HepG2 (cell line): Measurements from ENCODE around the gene CSF1R. TPM values are rescaled to one million over a fixed set of nuclear protein-coding genes. Genes with fewer than 3 reads are reported as not detected.

Experiments
- ATAC-seq: fragments of 200-7000 bp; cut with Tn5 transposase; 3 replicates; pipeline ENCODE4 v1.9.1; 2020; ENCODE audit warnings: mild to moderate bottlenecking, moderate library complexity
- BruUV-seq: library from RNA; stranded (reverse); fragments of 400-500 nt; replicated peaks from 2 replicates; lab custom pipeline; 2021; lab: Mats Ljungman, UMichigan
- CTCF ChIA-PET: fragments of 300-600 bp; formaldehyde crosslinking; extraction: SDS; loops from one replicate; lab custom pipeline; 2021; ENCODE audit warnings: low total read pairs, inconsistent platforms, low intra/inter-chr PET ratio; lab: Yijun Ruan, JAX
- POLR2A ChIA-PET: fragments of 350-600 bp; sonication (Branson Sonifier 250); formaldehyde crosslinking; loops from one replicate; lab custom pipeline; 2020; ENCODE audit warnings: antibody characterized with exemption, inconsistent platforms; lab: Yijun Ruan, JAX
- DNase-seq: peaks from one replicate; pipeline ENCODE4 v3.0.0-alpha.2; 2015; ENCODE audit warnings: low spot score
- FAIRE-seq: peaks from 3 replicates; lab custom pipeline; 2011; peaks lifted over from hg19 to GRCh38; lab: Jason Lieb, UNC
- H2AFZ ChIP-seq: one replicate; pipeline ENCODE4 v1.6.1; 2011; ENCODE audit warnings: low read length, inconsistent platforms
- H3K27ac ChIP-seq: fragments of 300-600 bp; 3 replicates; pipeline ENCODE4 v1.8.0; 2011; ENCODE audit warnings: mixed run types, mild to moderate bottlenecking, mixed read lengths, low read length, inconsistent platforms; ENCODE audit not compliant: insufficient read depth; ENCODE audit errors: extremely low read length
- H3K27me3 ChIP-seq, 2 experiments: fragments of 200-600 bp in 1 of 2; 2 replicates in 1 of 2; 3 replicates in 1 of 2; pipeline versions ENCODE4 v1.6.0 to v1.8.0; 2011; ENCODE audit warnings: low read length in 2 of 2, mild to moderate bottlenecking in 2 of 2, moderate library complexity in 2 of 2, inconsistent platforms in 1 of 2; ENCODE audit not compliant: insufficient read depth in 2 of 2, control insufficient read depth in 1 of 2
- H3K36me3 ChIP-seq, 2 experiments: fragments of 200-600 bp in 1 of 2; replicated peaks in 1 of 2; 2 replicates in 1 of 2; 3 replicates in 1 of 2; pipeline versions ENCODE4 v1.5.1 to v1.8.0; 2011; ENCODE audit warnings: low read length in 2 of 2, inconsistent platforms in 1 of 2; ENCODE audit not compliant: insufficient read depth in 2 of 2, control insufficient read depth in 1 of 2
- H3K4me1 ChIP-seq: 2 replicates; pipeline ENCODE4 v1.5.1; 2012; ENCODE audit warnings: low read length, inconsistent platforms; ENCODE audit not compliant: insufficient read depth
- H3K4me2 ChIP-seq: 2 replicates; pipeline ENCODE4 v1.6.0; 2011; ENCODE audit warnings: low read depth, low read length, inconsistent platforms
- H3K4me3 ChIP-seq, 3 experiments: fragments of 200-600 bp in 1 of 3; sonication (generic), shearing (Covaris generic) in 1 of 3; replicated peaks in 1 of 3; 2 replicates each; pipeline ENCODE4 v1.5.1; 2011 to 2016; ENCODE audit warnings: low read length in 3 of 3, inconsistent platforms in 2 of 3, low read depth in 2 of 3, mild to moderate bottlenecking in 2 of 3, control low read depth in 1 of 3, mixed read lengths in 1 of 3; ENCODE audit not compliant: insufficient read depth in 1 of 3
- H3K79me2 ChIP-seq: one replicate; pipeline ENCODE4 v1.6.1; 2011; ENCODE audit warnings: low read length, inconsistent platforms; ENCODE audit not compliant: insufficient read depth
- H3K9ac ChIP-seq: 2 replicates; pipeline ENCODE4 v1.6.0; 2011; ENCODE audit warnings: mild to moderate bottlenecking, low read depth, low read length, inconsistent platforms; ENCODE audit not compliant: insufficient read depth
- H3K9me3 ChIP-seq: 2 replicates; pipeline ENCODE4 v1.5.1; 2012; ENCODE audit warnings: mild to moderate bottlenecking, low read length
- H4K20me1 ChIP-seq: 2 replicates; pipeline ENCODE4 v1.6.0; 2011; ENCODE audit warnings: inconsistent platforms, mild to moderate bottlenecking, low read length, moderate library complexity; ENCODE audit not compliant: insufficient read depth
- CREB1 ChIP-seq, 2 experiments: fragments of 450-650 bp in 1 of 2; IDR thresholded peaks; 2 replicates each; pipeline ENCODE4 v1.6.1; 2016 to 2017; ENCODE audit warnings: control low read depth in 1 of 2, mild to moderate bottlenecking in 1 of 2, missing compliant biosample characterization in 1 of 2, missing genetic modification characterization in 1 of 2
- EED ChIP-seq: sonication (generic); formaldehyde crosslinking; IDR thresholded peaks from 2 replicates; pipeline ENCODE4 v1.5.0; 2020; ENCODE audit warnings: mild to moderate bottlenecking, missing genetic modification reagents
- EZH2 ChIP-seq: conservative IDR thresholded peaks from 2 replicates; pipeline ENCODE4 v1.6.1; 2012; ENCODE audit warnings: mild to moderate bottlenecking, low read depth, low read length, moderate library complexity
- FIP1L1 ChIP-seq: fragments of 200-400 bp; formaldehyde crosslinking; IDR thresholded peaks from 2 replicates; pipeline ENCODE4 v1.6.1; 2018; ENCODE audit warnings: low read depth, mild to moderate bottlenecking, low read length, moderate library complexity, borderline replicate concordance; ENCODE audit not compliant: insufficient read depth
- GTF3A ChIP-seq: sonication (generic); formaldehyde crosslinking; conservative IDR thresholded peaks from 2 replicates; pipeline ENCODE4 v1.4.0; 2020; ENCODE audit warnings: mild to moderate bottlenecking, missing genetic modification reagents
- HHEX ChIP-seq: IDR thresholded peaks from 2 replicates; pipeline ENCODE4 v1.6.1; 2016; ENCODE audit warnings: control low read depth
- MTERF4 ChIP-seq: sonication (generic); formaldehyde crosslinking; IDR thresholded peaks from 2 replicates; pipeline ENCODE4 v1.8.0; 2023; ENCODE audit warnings: mild to moderate bottlenecking, missing genetic modification reagents
- MYC ChIP-seq: sonication (generic); formaldehyde crosslinking; IDR thresholded peaks from 2 replicates; pipeline ENCODE4 v1.9.0; 2021; ENCODE audit warnings: missing genetic modification reagents, borderline replicate concordance
- MYNN ChIP-seq: sonication (generic); formaldehyde crosslinking; IDR thresholded peaks from 2 replicates; pipeline ENCODE4 v1.4.0; 2020; ENCODE audit warnings: mild to moderate bottlenecking, low read depth, missing genetic modification reagents
- SYNCRIP ChIP-seq: fragments of 200-400 bp; formaldehyde crosslinking; IDR thresholded peaks from 2 replicates; pipeline ENCODE4 v1.6.1; 2018; ENCODE audit warnings: mild to moderate bottlenecking, low read depth, low read length; ENCODE audit not compliant: insufficient read depth
- TCF12 ChIP-seq, 2 experiments: fragments of 450-650 bp in 1 of 2; sonication (generic) in 1 of 2; formaldehyde crosslinking in 1 of 2; IDR thresholded peaks; 2 replicates each; pipeline versions ENCODE4 v1.6.1 to v1.8.0; 2017 to 2022; ENCODE audit warnings: antibody characterized with exemption in 1 of 2, mild to moderate bottlenecking in 1 of 2, missing genetic modification reagents in 1 of 2, moderate library complexity in 1 of 2
- TIGD3 ChIP-seq: sonication (generic); formaldehyde crosslinking; IDR thresholded peaks from 2 replicates; pipeline ENCODE4 v1.5.1; 2020; ENCODE audit warnings: mild to moderate bottlenecking, missing genetic modification reagents, borderline replicate concordance
- ZFP62 ChIP-seq: sonication (generic); formaldehyde crosslinking; IDR thresholded peaks from 2 replicates; pipeline ENCODE4 v1.4.0; 2020; ENCODE audit warnings: missing genetic modification reagents
- ZNF496 ChIP-seq: sonication (generic); formaldehyde crosslinking; IDR thresholded peaks from 2 replicates; pipeline ENCODE4 v1.8.1; 2023; ENCODE audit warnings: mild to moderate bottlenecking, moderate library complexity, missing genetic modification reagents; ENCODE audit not compliant: insufficient replicate concordance
- ZNF660 ChIP-seq: sonication (generic); formaldehyde crosslinking; IDR thresholded peaks from 2 replicates; pipeline ENCODE4 v1.5.1; 2020; ENCODE audit warnings: mild to moderate bottlenecking, low read depth, missing genetic modification reagents, borderline replicate concordance
- ZNF792 ChIP-seq: IDR thresholded peaks from 2 replicates; pipeline ENCODE4 v1.6.1; 2016
- ZNF816 ChIP-seq: sonication (generic); formaldehyde crosslinking; IDR thresholded peaks from 2 replicates; pipeline ENCODE4 v1.8.0; 2022; ENCODE audit warnings: missing genetic modification reagents, mild to moderate bottlenecking, borderline replicate concordance
- WGBS: methylation state at CpG from one replicate; pipeline ENCODE4 v1.1.6; 2017; ENCODE audit warnings: low lambda C conversion rate; 5-methylcytosine and 5-hydroxymethylcytosine counted together
- in situ Hi-C: cut with HindIII; loops from 2 replicates; pipeline ENCODE4 v1.10.0; 2017; ENCODE audit warnings: low pct_unique_long_range_greater_than_20kb; ENCODE audit not compliant: extremely low pct_ligation_motif_present
- intact Hi-C: fragments of 100-400 bp; cut with micrococcal nuclease; formaldehyde crosslinking; loops from one replicate; pipeline ENCODE4 v1.10.0; 2022; ENCODE audit not compliant: unreplicated experiment
- polyA plus RNA-seq, 8 experiments: library from polyadenylated mRNA; depleted of rRNA in 3 of 8; stranded (reverse) in 7 of 8; unstranded in 1 of 8; fragments of >200 nt; fragmentation: Illumina TruSeq in 4 of 8; extraction: Trizol in 4 of 8; gene quantifications; 2 replicates each; pipeline versions ENCODE4 v1.2.1 to v1.2.3, GENCODE V29; 2011 to 2016; ENCODE audit warnings: low read depth in 4 of 8, missing spikeins in 1 of 8, mixed read lengths in 1 of 8; ENCODE audit not compliant: insufficient read depth in 1 of 8
- total RNA-seq, 5 experiments: library from RNA; depleted of rRNA; stranded (reverse); fragments of >200 nt; fragmentation: Illumina TruSeq; extraction: Trizol; gene quantifications; 2 replicates each; pipeline ENCODE4 v1.2.3, GENCODE V29; 2016; ENCODE audit warnings: low read depth in 1 of 5
- TF ChIP-seq, protein P1 (sequence below): sonication (generic); formaldehyde crosslinking; IDR thresholded peaks from 2 replicates; pipeline ENCODE4 v1.4.0; 2020; ENCODE audit warnings: mild to moderate bottlenecking, missing genetic modification reagents

CSF1R gene
- total and polyA plus RNA-seq, 2 of the 13 experiments (the other 11 are each of a cell fraction or from before 2014, with no cell fraction given) = 0.01 TPM; not detected in 1

DNA sequence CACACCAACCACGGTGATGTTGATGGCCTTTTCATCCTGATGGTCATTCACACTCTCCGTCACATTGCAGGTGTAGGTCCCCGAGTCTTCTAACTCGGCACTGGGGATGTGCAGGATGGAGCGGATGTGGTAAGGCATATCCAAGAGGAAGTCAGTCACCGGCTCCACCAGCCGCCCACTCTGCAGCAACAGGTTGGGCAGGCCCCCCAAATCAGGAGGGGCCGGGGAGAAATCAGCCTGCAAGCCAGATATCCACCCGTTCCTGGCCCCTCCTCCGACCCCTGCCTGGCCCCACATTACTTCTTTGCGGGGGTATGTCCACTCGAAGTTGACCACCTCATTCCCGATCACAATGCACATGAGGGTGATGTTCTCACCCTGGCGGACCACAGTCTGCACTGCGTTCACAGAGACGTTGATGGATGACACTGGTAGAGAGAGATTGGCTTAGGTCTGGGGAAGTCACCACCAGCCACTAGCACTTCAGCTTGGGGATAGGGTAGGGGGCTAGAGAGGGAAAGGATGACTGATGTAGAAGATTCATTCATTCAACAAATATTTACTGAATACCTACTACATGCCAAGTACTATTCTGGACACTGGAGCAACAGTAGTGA lies 47.3 kb upstream of the CSF1R start (continued):
- TF ChIP-seq HHEX (CRISPR knock-in tag) = no peak
- no peak for TF ChIP-seq TCF12 (IDR thresholded peaks at IDR 0.05)
- no peak for TF ChIP-seq TCF12 (CRISPR knock-in tag; IDR thresholded peaks at IDR 0.05)

GRCh38 chr5:150132740-150133139 lies 46.4 kb upstream of the CSF1R start:
- ATAC-seq (no peak), DNase-seq (no peak), FAIRE-seq (no peak)
- H2AFZ ChIP-seq = no peak overlapping the region
- no peak overlapping the region for H3K4me3 ChIP-seq
- peaks cover 71% of the 10 kb centered on the region for H3K4me1 ChIP-seq
- no peaks in the 10 kb centered on the region for H3K9me3 ChIP-seq
- H3K79me2 ChIP-seq = no peaks in the 10 kb centered on the region
- ChIA-PET POLR2A (interaction anchor here (1.2 kb wide), 1 partner anchor 11 kb away, joined by 3 read pairs; no protein-coding TSS in a partner anchor), CTCF (interaction anchor here (1.6 kb wide), 1 partner anchor 43 kb away, joined by 5 read pairs; no protein-coding TSS in a partner anchor)
- no peaks in the 10 kb centered on the region for H3K27me3 ChIP-seq
- H3K9ac ChIP-seq = no peak overlapping the region
- BruUV-seq = no TSS peak
- in situ Hi-C loops (no loop called here), intact Hi-C loops (no loop called here)
- no peaks in the 10 kb centered on the region for H4K20me1 ChIP-seq
- no peak overlapping the region for H3K27ac ChIP-seq
- H3K4me2 ChIP-seq = no peak overlapping the region
- WGBS = 96% methylated on average over 14 of the region's 22 CpGs
- H3K36me3 ChIP-seq = no peaks in the 10 kb centered on the region; a peak in 1 of 5 replicates
- TF ChIP-seq ZNF816 = no peak
- no peak for TF ChIP-seq TIGD3 (CRISPR knock-in tag)
- no peak for TF ChIP-seq SYNCRIP
- no peak for TF ChIP-seq ZNF792 (CRISPR knock-in tag)
- no peak for TF ChIP-seq MYNN (CRISPR knock-in tag)
- TF ChIP-seq FIP1L1 = no peak
- no peak for TF ChIP-seq EED (CRISPR knock-in tag)
- no peak for TF ChIP-seq ZFP62
- TF ChIP-seq GTF3A (CRISPR knock-in tag) = no peak
- TF ChIP-seq ZNF496 (CRISPR knock-in tag) = no peak
- TF ChIP-seq EZH2 = no peak
- TF ChIP-seq MYC (CRISPR knock-in tag) = no peak
- no peak for TF ChIP-seq MTERF4 (CRISPR knock-in tag)
- no peak for TF ChIP-seq CREB1 (IDR thresholded peaks at IDR 0.05)
- TF ChIP-seq CREB1 (CRISPR knock-in tag; IDR thresholded peaks at IDR 0.05) = no peak
- TF ChIP-seq, protein P1, sequence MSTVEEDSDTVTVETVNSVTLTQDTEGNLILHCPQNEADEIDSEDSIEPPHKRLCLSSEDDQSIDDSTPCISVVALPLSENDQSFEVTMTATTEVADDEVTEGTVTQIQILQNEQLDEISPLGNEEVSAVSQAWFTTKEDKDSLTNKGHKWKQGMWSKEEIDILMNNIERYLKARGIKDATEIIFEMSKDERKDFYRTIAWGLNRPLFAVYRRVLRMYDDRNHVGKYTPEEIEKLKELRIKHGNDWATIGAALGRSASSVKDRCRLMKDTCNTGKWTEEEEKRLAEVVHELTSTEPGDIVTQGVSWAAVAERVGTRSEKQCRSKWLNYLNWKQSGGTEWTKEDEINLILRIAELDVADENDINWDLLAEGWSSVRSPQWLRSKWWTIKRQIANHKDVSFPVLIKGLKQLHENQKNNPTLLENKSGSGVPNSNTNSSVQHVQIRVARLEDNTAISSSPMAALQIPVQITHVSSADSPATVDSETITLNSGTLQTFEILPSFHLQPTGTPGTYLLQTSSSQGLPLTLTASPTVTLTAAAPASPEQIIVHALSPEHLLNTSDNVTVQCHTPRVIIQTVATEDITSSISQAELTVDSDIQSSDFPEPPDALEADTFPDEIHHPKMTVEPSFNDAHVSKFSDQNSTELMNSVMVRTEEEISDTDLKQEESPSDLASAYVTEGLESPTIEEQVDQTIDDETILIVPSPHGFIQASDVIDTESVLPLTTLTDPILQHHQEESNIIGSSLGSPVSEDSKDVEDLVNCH (CRISPR knock-in tag) = no peak
- no peak for TF ChIP-seq ZNF660 (CRISPR knock-in tag)
- TF ChIP-seq, all 625 proteins: peak for 0
